WTC11 (cell line): ENCODE data around the gene C20orf204. TPM values are rescaled to one million over a fixed set of nuclear protein-coding genes. Genes with fewer than 3 reads are reported as not detected.

Experiments
- ATAC-seq: fragments of 200-7000 bp; cut with Tn5 transposase; 2 replicates; pipeline ENCODE4 v1.10.0; 2021; ENCODE audit warnings: mild to moderate bottlenecking, moderate library complexity
- CTCF ChIA-PET: fragments of 300-600 bp; sonication (Branson Sonifier 250); formaldehyde crosslinking; loops from one replicate; lab custom pipeline; 2021; ENCODE audit warnings: antibody characterized with exemption; lab: Charles Lee
- POLR2A ChIA-PET: fragments of 350-600 bp; sonication (Branson Sonifier 250); formaldehyde crosslinking; loops from one replicate; lab custom pipeline; 2021; ENCODE audit warnings: antibody characterized with exemption; lab: Charles Lee
- DNase-seq: peaks from one replicate; pipeline ENCODE4 v3.0.0; 2021; ENCODE audit warnings: low spot score
- H3K27ac Mint-ChIP-seq: 2 replicates; pipeline ENCODE4 v1.8.0; 2021; ENCODE audit warnings: mixed read lengths
- H3K27me3 Mint-ChIP-seq: 2 replicates; pipeline ENCODE4 v1.8.0; 2021; ENCODE audit warnings: low read depth, mild to moderate bottlenecking, moderate library complexity, mixed read lengths
- H3K36me3 Mint-ChIP-seq: 2 replicates; pipeline ENCODE4 v1.8.0; 2021; ENCODE audit warnings: mixed read lengths
- H3K4me1 Mint-ChIP-seq: 2 replicates; pipeline ENCODE4 v1.8.0; 2022; ENCODE audit warnings: mixed read lengths
- H3K4me3 Mint-ChIP-seq: 2 replicates; pipeline ENCODE4 v1.8.0; 2021; ENCODE audit warnings: mild to moderate bottlenecking, moderate library complexity, mixed read lengths
- H3K9me3 Mint-ChIP-seq: 2 replicates; pipeline ENCODE4 v1.8.0; 2021; ENCODE audit warnings: mixed read lengths
- AFF4 ChIP-seq: sonication (generic); formaldehyde crosslinking; IDR thresholded peaks from 2 replicates; pipeline ENCODE4 v1.8.1; 2023; ENCODE audit warnings: mild to moderate bottlenecking, missing genetic modification reagents, borderline replicate concordance
- ATF1 ChIP-seq: sonication (generic); formaldehyde crosslinking; IDR thresholded peaks from 2 replicates; pipeline ENCODE4 v1.8.1; 2023; ENCODE audit warnings: mild to moderate bottlenecking, moderate library complexity, missing genetic modification reagents
- CREB1 ChIP-seq: sonication (generic); formaldehyde crosslinking; IDR thresholded peaks from 2 replicates; pipeline ENCODE4 v1.8.0; 2023; ENCODE audit warnings: mild to moderate bottlenecking, missing genetic modification reagents
- CREM ChIP-seq: sonication (generic); formaldehyde crosslinking; IDR thresholded peaks from 2 replicates; pipeline ENCODE4 v1.8.1; 2022; ENCODE audit warnings: mild to moderate bottlenecking, missing genetic modification reagents, moderate library complexity
- GABPB1 ChIP-seq: sonication (generic); formaldehyde crosslinking; IDR thresholded peaks from 2 replicates; pipeline ENCODE4 v1.8.1; 2023; ENCODE audit warnings: mild to moderate bottlenecking, missing genetic modification reagents
- GRHL2 ChIP-seq: fragments of 250-450 bp; sonication (Bioruptor Pico); IDR thresholded peaks from 2 replicates; pipeline ENCODE4 v1.8.0; 2022; ENCODE audit warnings: mild to moderate bottlenecking, moderate library complexity; ENCODE audit not compliant: insufficient replicate concordance, severe bottlenecking
- MYBL2 ChIP-seq: sonication (generic); formaldehyde crosslinking; IDR thresholded peaks from 2 replicates; pipeline ENCODE4 v1.8.1; 2023; ENCODE audit warnings: mild to moderate bottlenecking, moderate library complexity, missing genetic modification reagents
- NR1H2 ChIP-seq: sonication (generic); formaldehyde crosslinking; IDR thresholded peaks from 2 replicates; pipeline ENCODE4 v1.9.0; 2021; ENCODE audit warnings: mild to moderate bottlenecking, moderate library complexity, missing genetic modification reagents
- SMAD4 ChIP-seq: sonication (generic); formaldehyde crosslinking; IDR thresholded peaks from 2 replicates; pipeline ENCODE4 v1.8.0; 2022; ENCODE audit warnings: mild to moderate bottlenecking, missing genetic modification reagents
- total RNA-seq: library from RNA; stranded (reverse); gene quantifications from 3 replicates; pipeline ENCODE4 v1.2.3, GENCODE V29; 2021
- TF ChIP-seq, protein P1 (sequence below): sonication (generic); formaldehyde crosslinking; IDR thresholded peaks from 2 replicates; pipeline ENCODE4 v1.8.1; 2022; ENCODE audit warnings: low read depth, mild to moderate bottlenecking, moderate library complexity, missing genetic modification reagents, borderline replicate concordance
- TF ChIP-seq, protein P2 (sequence below): sonication (generic); formaldehyde crosslinking; IDR thresholded peaks from 2 replicates; pipeline ENCODE4 v1.8.1; 2023; ENCODE audit warnings: mild to moderate bottlenecking, moderate library complexity, missing genetic modification reagents
- TF ChIP-seq, protein P3 (sequence below): fragments of 200-600 bp; IDR thresholded peaks from 2 replicates; pipeline ENCODE4 v1.8.0; 2022; ENCODE audit warnings: antibody characterized with exemption
- TF ChIP-seq, protein P4 (sequence below): sonication (generic); formaldehyde crosslinking; conservative IDR thresholded peaks from 2 replicates; pipeline ENCODE4 v1.8.1; 2023; ENCODE audit warnings: mild to moderate bottlenecking, low read depth, missing genetic modification reagents, moderate library complexity

The C20orf204 gene
- total RNA-seq, 1 experiment from 2014 or later, result 2.1 TPM

- 0 out of 2 replicates have a peak, but pooled peaks have one; percentile 22 for TF ChIP-seq MYBL2 (CRISPR knock-in tag)
- no peak for TF ChIP-seq GABPB1 (CRISPR knock-in tag)
- ChIA-PET CTCF (interaction anchor here (1.3 to 1.4 kb wide), 2 partner anchors 49 to 91 kb away, joined by 3 to 7 read pairs; partner anchors contain the start of gene PRPF6), POLR2A (no interaction called here)
- Mint-ChIP-seq H3K9me3 (no peaks in the 10 kb centered on the region), H3K27ac (no peak overlapping the region; the same call in 1 of the 2 replicates), H3K27me3 (no peaks in the 10 kb centered on the region; the same call in 1 of the 2 replicates), H3K36me3 (no peaks in the 10 kb centered on the region), H3K4me3 (no peak overlapping the region), H3K4me1 (peaks cover 7% of the 10 kb centered on the region; the same call in 1 of the 2 replicates)
- DNase-seq, result no peak
- no peak for ATAC-seq
These were observed 35.7 kb downstream of the C20orf204 start for GRCh38 chr20:64071341-64072332.

GRCh38 chr20:64072498-64073063 is 36.6 kb downstream of the C20orf204 start:
- no peak overlapping the region for H3K27ac Mint-ChIP-seq
- H3K4me1 Mint-ChIP-seq, result 0 out of 2 replicates have a peak, but pooled peaks cover 3% of the 10 kb centered on the region
- no peaks in the 10 kb centered on the region for H3K36me3 Mint-ChIP-seq
- CTCF ChIA-PET, result interaction anchor here (1.2 to 1.4 kb wide), 3 partner anchors 33 to 92 kb away, joined by 3 to 7 read pairs (median 3); partner anchors contain the start of gene PRPF6
- H3K4me3 Mint-ChIP-seq, result no peak overlapping the region
- no peak for DNase-seq
- POLR2A ChIA-PET, result no interaction called here
- no peak for ATAC-seq
- H3K27me3 Mint-ChIP-seq, result no peaks in the 10 kb centered on the region; the same call in 1 of the 2 replicates
- no peak for TF ChIP-seq SMAD4 (CRISPR knock-in tag)
- no peak for TF ChIP-seq NR1H2 (CRISPR knock-in tag)
- TF ChIP-seq AFF4 (CRISPR knock-in tag), result no peak
- TF ChIP-seq, protein P1, sequence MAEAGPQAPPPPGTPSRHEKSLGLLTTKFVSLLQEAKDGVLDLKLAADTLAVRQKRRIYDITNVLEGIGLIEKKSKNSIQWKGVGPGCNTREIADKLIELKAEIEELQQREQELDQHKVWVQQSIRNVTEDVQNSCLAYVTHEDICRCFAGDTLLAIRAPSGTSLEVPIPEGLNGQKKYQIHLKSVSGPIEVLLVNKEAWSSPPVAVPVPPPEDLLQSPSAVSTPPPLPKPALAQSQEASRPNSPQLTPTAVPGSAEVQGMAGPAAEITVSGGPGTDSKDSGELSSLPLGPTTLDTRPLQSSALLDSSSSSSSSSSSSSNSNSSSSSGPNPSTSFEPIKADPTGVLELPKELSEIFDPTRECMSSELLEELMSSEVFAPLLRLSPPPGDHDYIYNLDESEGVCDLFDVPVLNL (CRISPR knock-in tag), result no peak
- TF ChIP-seq, protein P2, sequence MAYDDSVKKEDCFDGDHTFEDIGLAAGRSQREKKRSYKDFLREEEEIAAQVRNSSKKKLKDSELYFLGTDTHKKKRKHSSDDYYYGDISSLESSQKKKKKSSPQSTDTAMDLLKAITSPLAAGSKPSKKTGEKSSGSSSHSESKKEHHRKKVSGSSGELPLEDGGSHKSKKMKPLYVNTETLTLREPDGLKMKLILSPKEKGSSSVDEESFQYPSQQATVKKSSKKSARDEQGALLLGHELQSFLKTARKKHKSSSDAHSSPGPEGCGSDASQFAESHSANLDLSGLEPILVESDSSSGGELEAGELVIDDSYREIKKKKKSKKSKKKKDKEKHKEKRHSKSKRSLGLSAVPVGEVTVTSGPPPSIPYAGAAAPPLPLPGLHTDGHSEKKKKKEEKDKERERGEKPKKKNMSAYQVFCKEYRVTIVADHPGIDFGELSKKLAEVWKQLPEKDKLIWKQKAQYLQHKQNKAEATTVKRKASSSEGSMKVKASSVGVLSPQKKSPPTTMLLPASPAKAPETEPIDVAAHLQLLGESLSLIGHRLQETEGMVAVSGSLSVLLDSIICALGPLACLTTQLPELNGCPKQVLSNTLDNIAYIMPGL (CRISPR knock-in tag), result no peak
- no peak for TF ChIP-seq ATF1 (CRISPR knock-in tag)
- TF ChIP-seq, protein P3, sequence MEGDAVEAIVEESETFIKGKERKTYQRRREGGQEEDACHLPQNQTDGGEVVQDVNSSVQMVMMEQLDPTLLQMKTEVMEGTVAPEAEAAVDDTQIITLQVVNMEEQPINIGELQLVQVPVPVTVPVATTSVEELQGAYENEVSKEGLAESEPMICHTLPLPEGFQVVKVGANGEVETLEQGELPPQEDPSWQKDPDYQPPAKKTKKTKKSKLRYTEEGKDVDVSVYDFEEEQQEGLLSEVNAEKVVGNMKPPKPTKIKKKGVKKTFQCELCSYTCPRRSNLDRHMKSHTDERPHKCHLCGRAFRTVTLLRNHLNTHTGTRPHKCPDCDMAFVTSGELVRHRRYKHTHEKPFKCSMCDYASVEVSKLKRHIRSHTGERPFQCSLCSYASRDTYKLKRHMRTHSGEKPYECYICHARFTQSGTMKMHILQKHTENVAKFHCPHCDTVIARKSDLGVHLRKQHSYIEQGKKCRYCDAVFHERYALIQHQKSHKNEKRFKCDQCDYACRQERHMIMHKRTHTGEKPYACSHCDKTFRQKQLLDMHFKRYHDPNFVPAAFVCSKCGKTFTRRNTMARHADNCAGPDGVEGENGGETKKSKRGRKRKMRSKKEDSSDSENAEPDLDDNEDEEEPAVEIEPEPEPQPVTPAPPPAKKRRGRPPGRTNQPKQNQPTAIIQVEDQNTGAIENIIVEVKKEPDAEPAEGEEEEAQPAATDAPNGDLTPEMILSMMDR, result no peak
- TF ChIP-seq GABPB1 (CRISPR knock-in tag), result no peak
- TF ChIP-seq, protein P4, sequence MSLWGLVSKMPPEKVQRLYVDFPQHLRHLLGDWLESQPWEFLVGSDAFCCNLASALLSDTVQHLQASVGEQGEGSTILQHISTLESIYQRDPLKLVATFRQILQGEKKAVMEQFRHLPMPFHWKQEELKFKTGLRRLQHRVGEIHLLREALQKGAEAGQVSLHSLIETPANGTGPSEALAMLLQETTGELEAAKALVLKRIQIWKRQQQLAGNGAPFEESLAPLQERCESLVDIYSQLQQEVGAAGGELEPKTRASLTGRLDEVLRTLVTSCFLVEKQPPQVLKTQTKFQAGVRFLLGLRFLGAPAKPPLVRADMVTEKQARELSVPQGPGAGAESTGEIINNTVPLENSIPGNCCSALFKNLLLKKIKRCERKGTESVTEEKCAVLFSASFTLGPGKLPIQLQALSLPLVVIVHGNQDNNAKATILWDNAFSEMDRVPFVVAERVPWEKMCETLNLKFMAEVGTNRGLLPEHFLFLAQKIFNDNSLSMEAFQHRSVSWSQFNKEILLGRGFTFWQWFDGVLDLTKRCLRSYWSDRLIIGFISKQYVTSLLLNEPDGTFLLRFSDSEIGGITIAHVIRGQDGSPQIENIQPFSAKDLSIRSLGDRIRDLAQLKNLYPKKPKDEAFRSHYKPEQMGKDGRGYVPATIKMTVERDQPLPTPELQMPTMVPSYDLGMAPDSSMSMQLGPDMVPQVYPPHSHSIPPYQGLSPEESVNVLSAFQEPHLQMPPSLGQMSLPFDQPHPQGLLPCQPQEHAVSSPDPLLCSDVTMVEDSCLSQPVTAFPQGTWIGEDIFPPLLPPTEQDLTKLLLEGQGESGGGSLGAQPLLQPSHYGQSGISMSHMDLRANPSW (CRISPR knock-in tag), result no peak
- no peak for TF ChIP-seq CREM (CRISPR knock-in tag)
- no peak for TF ChIP-seq GRHL2
- no peak for TF ChIP-seq CREB1 (CRISPR knock-in tag)
- TF ChIP-seq, all 79 proteins: peak for 0
- no peaks in the 10 kb centered on the region for H3K9me3 Mint-ChIP-seq
